Vagina (tissue), 2 donors: ENCODE data around the gene SNX21.

ENCODE experiments used
- POLR2A ChIP-seq, 2 donors: fragments of 450-650 bp; IDR thresholded peaks; one replicate each; pipeline ENCODE4 v1.6.1; 2017; ENCODE audit warnings: antibody characterized with exemption in 2 of 2, mild to moderate bottlenecking in 2 of 2, moderate library complexity in 2 of 2
- POLR2AphosphoS5 ChIP-seq, 2 donors: sonication (generic); formaldehyde crosslinking; IDR thresholded peaks; one replicate each; pipeline ENCODE4 v1.9.0; 2017; ENCODE audit warnings: antibody characterized with exemption in 2 of 2, mild to moderate bottlenecking in 2 of 2, low read depth in 1 of 2; ENCODE audit not compliant: insufficient read depth in 1 of 2
- TF ChIP-seq, protein P1 (sequence below), 3 experiments: fragments of 450-650 bp in 2 of 3; fragments of 200-600 bp in 1 of 3; sonication (generic) in 1 of 3; IDR thresholded peaks; one replicate each; pipeline ENCODE4 v1.5.1; 2017 to 2019; ENCODE audit warnings: antibody characterized with exemption in 3 of 3, mild to moderate bottlenecking in 2 of 3, moderate library complexity in 2 of 3

DNA sequence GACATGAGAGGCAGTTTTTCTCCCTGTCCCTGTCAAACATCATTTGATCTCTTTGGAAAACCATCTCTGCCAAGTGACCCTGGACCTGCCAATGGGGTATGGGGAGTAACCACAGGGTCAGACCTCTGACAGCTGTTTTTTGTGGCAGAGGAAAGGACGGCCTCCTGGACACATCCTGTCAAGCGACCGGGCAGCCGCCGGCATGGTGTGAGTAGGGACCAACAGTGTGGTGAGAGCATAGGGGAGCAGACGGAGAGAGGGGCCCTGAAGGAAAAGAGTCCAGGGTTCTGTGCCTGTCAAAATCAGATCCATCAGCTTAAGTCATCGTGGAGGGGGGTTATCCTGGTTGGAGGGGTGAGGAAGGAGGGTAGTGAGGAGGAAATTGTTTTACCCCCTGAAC is 31.7 kb upstream of the SNX21 start:
- TF ChIP-seq, protein P1, sequence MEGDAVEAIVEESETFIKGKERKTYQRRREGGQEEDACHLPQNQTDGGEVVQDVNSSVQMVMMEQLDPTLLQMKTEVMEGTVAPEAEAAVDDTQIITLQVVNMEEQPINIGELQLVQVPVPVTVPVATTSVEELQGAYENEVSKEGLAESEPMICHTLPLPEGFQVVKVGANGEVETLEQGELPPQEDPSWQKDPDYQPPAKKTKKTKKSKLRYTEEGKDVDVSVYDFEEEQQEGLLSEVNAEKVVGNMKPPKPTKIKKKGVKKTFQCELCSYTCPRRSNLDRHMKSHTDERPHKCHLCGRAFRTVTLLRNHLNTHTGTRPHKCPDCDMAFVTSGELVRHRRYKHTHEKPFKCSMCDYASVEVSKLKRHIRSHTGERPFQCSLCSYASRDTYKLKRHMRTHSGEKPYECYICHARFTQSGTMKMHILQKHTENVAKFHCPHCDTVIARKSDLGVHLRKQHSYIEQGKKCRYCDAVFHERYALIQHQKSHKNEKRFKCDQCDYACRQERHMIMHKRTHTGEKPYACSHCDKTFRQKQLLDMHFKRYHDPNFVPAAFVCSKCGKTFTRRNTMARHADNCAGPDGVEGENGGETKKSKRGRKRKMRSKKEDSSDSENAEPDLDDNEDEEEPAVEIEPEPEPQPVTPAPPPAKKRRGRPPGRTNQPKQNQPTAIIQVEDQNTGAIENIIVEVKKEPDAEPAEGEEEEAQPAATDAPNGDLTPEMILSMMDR (IDR thresholded peaks at IDR 0.05), result no peak
- TF ChIP-seq POLR2A (IDR thresholded peaks at IDR 0.05) (no peak), POLR2AphosphoS5 (IDR thresholded peaks at IDR 0.05; ENCODE audit: insufficient read depth in 1 of 2, low read depth in 1 of 2) (no peak)
